Measurements from ENCODE around the gene LMX1A.

LMX1A gene

GRCh38 chr1:165354739-165355138, 1.8 kb downstream of the LMX1A start:
- no CpG with 5 or more reads among the region's 22 CpGs for WGBS, 2 donors (ENCODE audit: extremely low coverage in 2 of 2, insufficient read length in 2 of 2, insufficient replicate concordance in 1 of 2)

GRCh38 chr1:165353731-165354671, 2.5 kb downstream of the LMX1A start:
- peak overlapping the region; percentile 73 for H3K4me2 ChIP-seq (ENCODE audit: insufficient read depth, low read length, poor library complexity, severe bottlenecking)
- H3K9me3 ChIP-seq (replicated peaks in 1 of 2; ENCODE audit: control insufficient read depth in 2 of 2, insufficient read depth in 1 of 2, low read depth in 1 of 2, low read length in 2 of 2), result no peaks in the 10 kb centered on the region
- H2BK15ac ChIP-seq (ENCODE audit: low read length), result peak overlapping the region; percentile 33
- no peak overlapping the region for H3K23ac ChIP-seq (ENCODE audit: low read depth, low read length, poor library complexity)
- H3K36me3 ChIP-seq (replicated peaks in 1 of 2; ENCODE audit: control insufficient read depth in 2 of 2, insufficient read depth in 2 of 2, low read length in 2 of 2), result no peaks in the 10 kb centered on the region
- peak overlapping the region; percentile 6 for H3K18ac ChIP-seq (ENCODE audit: low read length)
- H3K4me1 ChIP-seq (ENCODE audit: control insufficient read depth in 2 of 2, insufficient read depth in 1 of 2, low read depth in 1 of 2, low read length in 2 of 2), result peaks cover 0 to 25% of the 10 kb centered on the region in 2 donors
- no peak overlapping the region for H3K4me3 ChIP-seq (ENCODE audit: low read length in 2 of 2)
- no peak overlapping the region for H4K91ac ChIP-seq (ENCODE audit: low read depth, low read length, poor library complexity)
- no peak overlapping the region for H4K8ac ChIP-seq (ENCODE audit: low read depth, low read length)
- no peak overlapping the region for H2BK120ac ChIP-seq (ENCODE audit: low read depth, low read length)
- H2BK12ac ChIP-seq (ENCODE audit: low read length), result no peak overlapping the region
- H3K79me1 ChIP-seq (ENCODE audit: low read depth, low read length), result no peaks in the 10 kb centered on the region
- no peak overlapping the region for H2BK5ac ChIP-seq (ENCODE audit: low read length)
- no peak overlapping the region for H3K4ac ChIP-seq (ENCODE audit: low read length)
- no peak overlapping the region for H2AFZ ChIP-seq (ENCODE audit: low read length)
- no CpG with 5 or more reads among the region's 52 CpGs for WGBS, 2 donors (ENCODE audit: extremely low coverage in 2 of 2, insufficient read length in 2 of 2, insufficient replicate concordance in 1 of 2)
- peaks cover 31 to 100% (median 62%) of the 10 kb centered on the region in 3 experiments for H3K27me3 ChIP-seq (ENCODE audit: control insufficient read depth in 3 of 3, insufficient read depth in 3 of 3, low read depth in 1 of 3, low read length in 3 of 3)
- H3K27ac ChIP-seq (replicated peaks; ENCODE audit: low read length), result no peak overlapping the region
- peak overlapping the region; percentile 45 for H2AK5ac ChIP-seq (ENCODE audit: low read depth, low read length)
- peak overlapping the region; percentile 30 for H3K9ac ChIP-seq (ENCODE audit: low read depth, low read length, poor library complexity)
- DNase-seq (ENCODE audit: low spot score), result no peak
- H3K14ac ChIP-seq (ENCODE audit: low read length), result no peak overlapping the region

More at GRCh38 chr1:165354739-165355138, 1.8 kb downstream of the LMX1A start:
- Histone ChIP-seq H2AFZ (ENCODE audit: low read length) (no peak overlapping the region), H3K14ac (ENCODE audit: low read length) (no peak overlapping the region), H3K4ac (ENCODE audit: low read length) (no peak overlapping the region), H2AK5ac (ENCODE audit: low read depth, low read length) (no peak overlapping the region), H3K9ac (ENCODE audit: low read depth, low read length, poor library complexity) (no peak overlapping the region), H2BK5ac (ENCODE audit: low read length) (no peak overlapping the region), H2BK120ac (ENCODE audit: low read depth, low read length) (no peak overlapping the region), H3K9me3 (replicated peaks in 1 of 2; ENCODE audit: control insufficient read depth in 2 of 2, insufficient read depth in 1 of 2, low read depth in 1 of 2, low read length in 2 of 2) (no peaks in the 10 kb centered on the region), H2BK15ac (ENCODE audit: low read length) (no peak overlapping the region), H3K36me3 (replicated peaks in 1 of 2; ENCODE audit: control insufficient read depth in 2 of 2, insufficient read depth in 2 of 2, low read length in 2 of 2) (no peaks in the 10 kb centered on the region), H3K18ac (ENCODE audit: low read length) (peak overlapping the region; percentile 78), H3K4me1 (ENCODE audit: control insufficient read depth in 2 of 2, insufficient read depth in 1 of 2, low read depth in 1 of 2, low read length in 2 of 2) (peaks cover 0 to 25% of the 10 kb centered on the region in 2 donors), H3K4me2 (ENCODE audit: insufficient read depth, low read length, poor library complexity, severe bottlenecking) (peak overlapping the region; percentile 95), H3K23ac (ENCODE audit: low read depth, low read length, poor library complexity) (no peak overlapping the region), H3K27me3 (ENCODE audit: control insufficient read depth in 3 of 3, insufficient read depth in 3 of 3, low read depth in 1 of 3, low read length in 3 of 3) (peaks cover 31 to 99% (median 62%) of the 10 kb centered on the region in 3 experiments), H3K4me3 (ENCODE audit: low read length in 2 of 2) (no peak overlapping the region), H2BK12ac (ENCODE audit: low read length) (no peak overlapping the region), H3K27ac (replicated peaks; ENCODE audit: low read length) (no peak overlapping the region), H3K79me1 (ENCODE audit: low read depth, low read length) (no peaks in the 10 kb centered on the region), H4K8ac (ENCODE audit: low read depth, low read length) (no peak overlapping the region), H4K91ac (ENCODE audit: low read depth, low read length, poor library complexity) (no peak overlapping the region)
- no peak for DNase-seq (ENCODE audit: low spot score)

GRCh38 chr1:165352442-165353293, 3.8 kb downstream of the LMX1A start:
- DNase-seq (ENCODE audit: low spot score), result no peak
- Histone ChIP-seq H3K36me3 (replicated peaks in 1 of 2; ENCODE audit: control insufficient read depth in 2 of 2, insufficient read depth in 2 of 2, low read length in 2 of 2) (no peaks in the 10 kb centered on the region), H3K4me2 (ENCODE audit: insufficient read depth, low read length, poor library complexity, severe bottlenecking) (peak overlapping the region; percentile 78), H3K9me3 (replicated peaks in 1 of 2; ENCODE audit: control insufficient read depth in 2 of 2, insufficient read depth in 1 of 2, low read depth in 1 of 2, low read length in 2 of 2) (no peaks in the 10 kb centered on the region), H3K18ac (ENCODE audit: low read length) (peak overlapping the region; percentile 94), H2BK5ac (ENCODE audit: low read length) (peak overlapping the region; percentile 66), H2BK15ac (ENCODE audit: low read length) (peak overlapping the region; percentile 90), H3K27ac (replicated peaks; ENCODE audit: low read length) (no peak overlapping the region), H3K14ac (ENCODE audit: low read length) (no peak overlapping the region), H3K9ac (ENCODE audit: low read depth, low read length, poor library complexity) (peak overlapping the region; percentile 73), H2AK5ac (ENCODE audit: low read depth, low read length) (peak overlapping the region; percentile 68), H3K4me3 (ENCODE audit: low read length in 2 of 2) (peak overlapping the region in 1 of 2 donors; percentile 72), H2BK120ac (ENCODE audit: low read depth, low read length) (peak overlapping the region; percentile 43), H3K4ac (ENCODE audit: low read length) (no peak overlapping the region), H3K79me1 (ENCODE audit: low read depth, low read length) (no peaks in the 10 kb centered on the region), H3K4me1 (ENCODE audit: control insufficient read depth in 2 of 2, insufficient read depth in 1 of 2, low read depth in 1 of 2, low read length in 2 of 2) (peaks cover 0 to 30% of the 10 kb centered on the region in 2 donors), H4K8ac (ENCODE audit: low read depth, low read length) (no peak overlapping the region), H3K27me3 (ENCODE audit: control insufficient read depth in 3 of 3, insufficient read depth in 3 of 3, low read depth in 1 of 3, low read length in 3 of 3) (peaks cover 31 to 91% (median 57%) of the 10 kb centered on the region in 3 experiments), H2BK12ac (ENCODE audit: low read length) (peak overlapping the region; percentile 86), H3K23ac (ENCODE audit: low read depth, low read length, poor library complexity) (peak overlapping the region; percentile 21), H2AFZ (ENCODE audit: low read length) (no peak overlapping the region), H4K91ac (ENCODE audit: low read depth, low read length, poor library complexity) (no peak overlapping the region)
- WGBS, 2 donors (ENCODE audit: extremely low coverage in 2 of 2, insufficient read length in 2 of 2, insufficient replicate concordance in 1 of 2), result no CpG with 5 or more reads among the region's 59 CpGs

All from neuronal stem cell (in vitro differentiated cells).